ENCODE results near the gene NPRL2.
A peak's percentile ranks its signal among the peaks of the same experiment; 100 is the strongest.

Gene NPRL2

GRCh38 chr3:50350527-50351322 lies at the start of gene NPRL2, which contains the start of gene CYB561D2:
NPRL2 (minus strand) TSS chr3:50350775; CDS start chr3:50350652, 123 bp downstream.
CYB561D2 (plus strand) TSS chr3:50350862; CDS start chr3:50351434, 572 bp downstream.
- Mint-ChIP-seq H3K4me1 (peaks cover 88% of the 10 kb centered on the region), H3K27ac (peak within 1 kb of the TSS; percentile 96 to 97), H3K27me3 (no peaks in the 10 kb centered on the region), H3K9me3 (no peaks in the 10 kb centered on the region), H3K4me3 (peak within 1 kb of the TSS; percentile 88 to 90)
- ATAC-seq = peak; percentile 91
- DNase-seq = peak; percentile 98

DNA sequence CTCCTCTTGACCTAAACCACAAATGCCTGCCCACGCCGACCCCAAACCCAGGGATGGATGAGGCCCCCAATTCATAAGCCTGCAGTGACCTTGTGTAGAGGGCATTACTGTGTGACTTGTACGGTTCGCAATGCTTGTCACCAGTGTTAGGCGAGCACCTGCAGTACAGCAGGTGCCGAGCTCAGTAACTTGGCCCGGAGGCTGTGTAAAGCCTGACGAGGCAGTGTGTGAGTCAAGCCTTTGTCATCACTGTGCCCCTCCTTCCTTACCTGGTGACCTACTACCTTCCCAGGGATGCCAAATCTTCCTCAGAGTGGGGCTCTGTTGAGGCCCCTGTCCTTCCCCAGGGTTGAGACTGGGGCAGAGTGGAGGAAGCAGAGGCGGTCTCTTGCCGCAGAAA lies 45.9 kb upstream of the NPRL2 start:
- no peak for DNase-seq
- Mint-ChIP-seq H3K27me3 (no peaks in the 10 kb centered on the region), H3K4me1 (peaks cover 13% of the 10 kb centered on the region), H3K9me3 (no peaks in the 10 kb centered on the region), H3K27ac (no peak overlapping the region), H3K4me3 (no peak overlapping the region)
- no peak for ATAC-seq

GRCh38 chr3:50395070-50395860 lies 44.7 kb upstream of the NPRL2 start:
- Mint-ChIP-seq H3K4me3 (no peak overlapping the region), H3K27me3 (no peaks in the 10 kb centered on the region), H3K27ac (no peak overlapping the region), H3K9me3 (no peaks in the 10 kb centered on the region), H3K4me1 (peaks cover 15% of the 10 kb centered on the region)
- ATAC-seq = no peak
- DNase-seq = no peak

- DNase-seq (no peak), ATAC-seq (no peak)
- Mint-ChIP-seq H3K27ac (no peak overlapping the region), H3K27me3 (no peaks in the 10 kb centered on the region), H3K4me3 (no peak overlapping the region), H3K4me1 (peaks cover 15% of the 10 kb centered on the region), H3K9me3 (no peaks in the 10 kb centered on the region)
Measured at GRCh38 chr3:50393061-50393460, 42.5 kb upstream of the NPRL2 start.

GRCh38 chr3:50392101-50392715 lies 41.6 kb upstream of the NPRL2 start:
- Mint-ChIP-seq H3K4me1 (peaks cover 15% of the 10 kb centered on the region), H3K27me3 (no peaks in the 10 kb centered on the region), H3K27ac (peak overlapping the region; percentile 30 to 57), H3K9me3 (no peaks in the 10 kb centered on the region), H3K4me3 (no peak overlapping the region)
- ATAC-seq (no peak), DNase-seq (no peak)

GRCh38 chr3:50390508-50391224 lies 40.1 kb upstream of the NPRL2 start:
- DNase-seq = no peak
- Mint-ChIP-seq H3K4me3 (no peak overlapping the region), H3K9me3 (no peaks in the 10 kb centered on the region), H3K4me1 (peaks cover 15% of the 10 kb centered on the region), H3K27me3 (no peaks in the 10 kb centered on the region), H3K27ac (no peak overlapping the region)
- ATAC-seq = no peak

- Mint-ChIP-seq H3K4me3 (no peak overlapping the region), H3K9me3 (no peaks in the 10 kb centered on the region), H3K27me3 (no peaks in the 10 kb centered on the region), H3K27ac (peak overlapping the region in 1 of 2 donors; percentile 71), H3K4me1 (peaks cover 15% of the 10 kb centered on the region)
- ATAC-seq (no peak), DNase-seq (no peak)
Measured at GRCh38 chr3:50389414-50389767, 38.8 kb upstream of the NPRL2 start.

GRCh38 chr3:50388720-50389413 lies 38.3 kb upstream of the NPRL2 start:
- no peak overlapping the region for H3K4me3 Mint-ChIP-seq
- no peaks in the 10 kb centered on the region for H3K9me3 Mint-ChIP-seq
- DNase-seq = no peak
- H3K27ac Mint-ChIP-seq = no peak overlapping the region
- no peaks in the 10 kb centered on the region for H3K27me3 Mint-ChIP-seq
- H3K4me1 Mint-ChIP-seq = peaks cover 15% of the 10 kb centered on the region
- no peak for ATAC-seq

GRCh38 chr3:50388016-50388719 lies 37.6 kb upstream of the NPRL2 start:
- Mint-ChIP-seq H3K9me3 (no peaks in the 10 kb centered on the region), H3K27me3 (no peaks in the 10 kb centered on the region), H3K27ac (no peak overlapping the region), H3K4me3 (no peak overlapping the region), H3K4me1 (peaks cover 15% of the 10 kb centered on the region)
- DNase-seq (no peak), ATAC-seq (peak; percentile 5)

- ATAC-seq (no peak), DNase-seq (no peak)
- H3K4me3 Mint-ChIP-seq = no peak overlapping the region
- H3K4me1 Mint-ChIP-seq = no peaks in the 10 kb centered on the region
- no peaks in the 10 kb centered on the region for H3K9me3 Mint-ChIP-seq
- H3K27ac Mint-ChIP-seq = no peak overlapping the region
- H3K27me3 Mint-ChIP-seq = no peaks in the 10 kb centered on the region
Measured at GRCh38 chr3:50385754-50386153, 35.2 kb upstream of the NPRL2 start.

DNA sequence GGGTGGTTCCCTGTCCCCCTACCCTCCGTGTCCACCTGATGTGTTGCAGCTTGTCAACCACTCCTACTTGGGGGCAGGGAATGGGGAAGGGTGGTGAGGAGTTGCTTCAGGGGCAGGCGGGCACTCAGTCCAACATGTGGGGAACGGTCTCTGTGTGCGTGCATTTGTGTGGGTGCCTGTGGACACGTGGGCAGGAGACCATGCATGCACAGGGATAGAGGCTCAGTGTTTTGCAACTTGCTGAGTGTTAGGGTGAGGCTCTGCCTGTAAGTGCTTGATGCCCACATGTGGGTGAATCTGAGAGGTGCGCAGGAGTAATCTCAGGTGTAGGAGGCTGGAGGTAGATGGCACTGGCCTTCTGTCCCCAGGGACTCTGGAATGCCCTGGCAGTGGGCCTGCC lies 33.2 kb upstream of the NPRL2 start:
- DNase-seq (no peak), ATAC-seq (no peak)
- H3K4me3 Mint-ChIP-seq = no peak overlapping the region
- no peaks in the 10 kb centered on the region for H3K4me1 Mint-ChIP-seq
- H3K27ac Mint-ChIP-seq = no peak overlapping the region
- no peaks in the 10 kb centered on the region for H3K9me3 Mint-ChIP-seq
- no peaks in the 10 kb centered on the region for H3K27me3 Mint-ChIP-seq

DNA sequence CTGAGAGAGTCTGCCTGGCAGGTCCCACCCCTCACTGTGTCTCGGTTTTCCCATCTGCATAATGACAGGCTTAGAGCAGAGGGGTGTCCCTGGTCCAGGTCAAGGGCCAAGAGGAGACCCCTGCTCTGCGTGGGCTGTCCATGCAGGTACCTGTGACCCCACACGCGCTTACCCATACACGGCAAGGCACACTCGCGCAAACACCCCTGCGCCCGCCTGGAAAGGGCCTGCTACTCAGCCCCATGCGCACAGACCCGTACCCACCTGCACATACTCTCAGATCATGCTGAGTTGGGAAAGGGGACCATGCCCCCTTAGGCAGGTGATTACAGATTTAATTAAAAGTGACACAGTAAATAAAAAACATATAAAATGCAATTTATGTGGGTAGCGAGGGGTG lies 32.1 kb upstream of the NPRL2 start:
- Mint-ChIP-seq H3K9me3 (no peaks in the 10 kb centered on the region), H3K4me3 (no peak overlapping the region), H3K27ac (peak overlapping the region in 1 of 2 donors; percentile 14), H3K27me3 (no peaks in the 10 kb centered on the region), H3K4me1 (no peaks in the 10 kb centered on the region)
- DNase-seq (no peak), ATAC-seq (no peak)

DNA sequence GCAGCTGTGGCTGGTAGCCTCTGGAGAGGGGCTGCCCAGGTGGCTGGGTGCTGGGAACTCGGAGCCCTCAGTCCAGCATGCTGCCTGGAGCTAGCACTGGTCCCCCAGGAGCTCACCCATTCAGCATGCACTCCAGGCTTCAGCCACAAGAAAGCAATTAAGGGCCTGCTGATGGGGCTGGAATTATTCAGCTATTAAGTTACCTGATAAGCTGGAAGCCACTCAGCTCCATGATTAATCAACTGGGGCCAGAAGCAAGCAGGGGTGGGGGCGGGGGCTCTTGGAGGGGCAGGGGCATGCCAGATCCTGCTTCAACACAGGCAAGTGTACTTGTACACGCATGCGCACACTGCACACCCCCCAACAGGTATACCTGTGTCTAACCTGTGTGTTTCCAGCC lies 30.8 kb upstream of the NPRL2 start:
- Mint-ChIP-seq H3K27me3 (no peaks in the 10 kb centered on the region), H3K27ac (peak overlapping the region in 1 of 2 donors; percentile 84), H3K4me3 (no peak overlapping the region), H3K4me1 (no peaks in the 10 kb centered on the region), H3K9me3 (no peaks in the 10 kb centered on the region)
- DNase-seq (no peak), ATAC-seq (no peak)

DNA sequence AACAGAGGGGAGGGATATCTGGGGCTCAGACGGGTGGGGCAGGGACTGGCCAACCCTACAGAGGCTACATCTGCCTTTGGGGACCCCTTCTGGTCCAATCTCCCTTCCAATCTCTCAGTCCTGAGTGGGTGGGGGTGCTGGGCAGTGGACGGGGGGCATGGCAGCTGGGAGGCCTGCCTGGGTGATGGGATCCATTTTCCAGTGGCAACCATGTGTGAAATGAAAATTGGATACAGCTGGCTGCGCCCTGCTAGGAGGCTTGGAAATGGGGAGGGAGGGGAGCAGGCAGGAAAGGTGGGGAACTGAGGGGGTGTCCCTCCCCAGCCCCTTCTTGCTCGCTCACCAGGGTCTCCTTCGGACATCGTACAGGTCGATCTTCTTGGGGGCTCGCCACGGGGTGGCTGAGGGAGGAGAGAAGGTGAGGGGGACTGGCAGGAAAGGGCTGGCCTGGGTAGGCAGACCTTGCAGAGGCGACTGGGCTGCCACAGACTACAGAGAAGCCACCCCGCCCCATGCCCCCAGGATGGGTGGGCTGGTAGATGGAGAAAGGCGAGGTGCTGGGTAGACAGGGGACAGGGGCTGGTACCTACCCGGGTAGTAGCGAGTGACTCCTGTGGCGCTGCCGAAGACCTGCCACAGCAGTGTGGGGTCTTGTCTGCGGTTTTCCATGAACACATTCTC lies 30.0 kb upstream of the NPRL2 start:
- Mint-ChIP-seq H3K4me3 (no peak overlapping the region), H3K9me3 (no peaks in the 10 kb centered on the region), H3K4me1 (no peaks in the 10 kb centered on the region), H3K27me3 (no peaks in the 10 kb centered on the region), H3K27ac (no peak overlapping the region)
- no peak for ATAC-seq
- no peak for DNase-seq
